Measurements from ENCODE around the gene GATC.

Gene GATC

GRCh38 chr12:120497524-120498150 lies 51.4 kb downstream of the GATC start:
- DNase-seq (ENCODE audit: low read depth): peak; percentile 50

- peak; percentile 1 for DNase-seq (ENCODE audit: low read depth)
Measured at GRCh38 chr12:120498870-120499515, 52.7 kb downstream of the GATC start.

- peak; percentile 19 for DNase-seq (ENCODE audit: low read depth)
Measured at GRCh38 chr12:120500581-120500980, 54.3 kb downstream of the GATC start.

- no peak for DNase-seq (ENCODE audit: low read depth)
Measured at GRCh38 chr12:120504587-120504986, 58.3 kb downstream of the GATC start.

- DNase-seq (ENCODE audit: low read depth): no peak
Measured at GRCh38 chr12:120508537-120508936, 62.3 kb downstream of the GATC start.
